ENCODE data around the gene TRAM2.

TRAM2 gene

GRCh38 chr6:52616059-52616690, 39.3 kb upstream of the TRAM2 start:
- no peak overlapping the region for H3K27ac ChIP-seq
- no peak for TF ChIP-seq ZFX (IDR thresholded peaks at IDR 0.05)
- TF ChIP-seq CTCF (conservative IDR thresholded peaks at IDR 0.05), result no peak

- TF ChIP-seq CTCF (conservative IDR thresholded peaks at IDR 0.05) (no peak), ZFX (IDR thresholded peaks at IDR 0.05) (no peak)
- H3K27ac ChIP-seq, result peak overlapping the region; percentile 33; the same call in 1 of the 2 replicates
Observed at GRCh38 chr6:52612336-52613054, 35.6 kb upstream of the TRAM2 start.

GRCh38 chr6:52611833-52612232, 35.0 kb upstream of the TRAM2 start:
- H3K27ac ChIP-seq, result peak overlapping the region; percentile 33; the same call in 1 of the 2 replicates
- TF ChIP-seq ZFX (IDR thresholded peaks at IDR 0.05) (no peak), CTCF (conservative IDR thresholded peaks at IDR 0.05) (no peak)

- no peak for TF ChIP-seq CTCF (conservative IDR thresholded peaks at IDR 0.05)
- no peak for TF ChIP-seq ZFX (IDR thresholded peaks at IDR 0.05)
- H3K27ac ChIP-seq, result peak overlapping the region; percentile 61; the same call in 1 of the 2 replicates
Observed at GRCh38 chr6:52610745-52611355, 34.0 kb upstream of the TRAM2 start.

GRCh38 chr6:52610011-52610410, 33.2 kb upstream of the TRAM2 start:
- peak overlapping the region; percentile 61; the same call in 1 of the 2 replicates for H3K27ac ChIP-seq
- TF ChIP-seq ZFX (IDR thresholded peaks at IDR 0.05) (no peak), CTCF (conservative IDR thresholded peaks at IDR 0.05) (no peak)

- H3K27ac ChIP-seq, result no peak overlapping the region
- TF ChIP-seq CTCF (conservative IDR thresholded peaks at IDR 0.05), result no peak
- TF ChIP-seq ZFX (IDR thresholded peaks at IDR 0.05), result no peak
Observed at GRCh38 chr6:52605610-52606185, 28.8 kb upstream of the TRAM2 start.
